Hematopoietic multipotent progenitor cell treated with erythropoietin and hydrocortisone succinate and interleukin-3 and kit ligand, for 15 days (in vitro differentiated cells): ENCODE data around the gene CAMSAP1.

Experiments
- DNase-seq: peaks from one replicate; pipeline ENCODE4 v3.0.0-alpha.2; 2015; ENCODE audit warnings: low spot score

The CAMSAP1 gene

GRCh38 chr9:135835131-135835530 lies 72.2 kb downstream of the CAMSAP1 start:
- DNase-seq = no peak

DNA sequence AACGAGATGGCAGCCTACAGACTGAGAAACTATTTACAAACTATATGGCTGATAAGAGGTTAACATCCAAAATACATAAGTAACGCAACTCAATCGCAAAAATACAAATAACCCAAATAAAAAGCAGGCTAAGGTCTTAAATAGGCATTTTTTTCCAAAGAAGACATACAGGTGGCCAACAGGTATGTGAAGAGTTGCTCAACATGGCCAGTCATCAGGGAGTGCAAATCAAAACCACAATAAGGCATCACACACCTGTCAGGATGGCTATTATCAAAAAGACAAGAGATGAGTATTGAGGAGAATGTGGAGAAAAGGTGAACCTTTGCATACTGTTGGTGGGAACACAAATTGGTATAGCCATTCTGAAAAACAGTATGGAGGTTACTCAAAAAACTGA lies 73.5 kb downstream of the CAMSAP1 start:
- no peak for DNase-seq

GRCh38 chr9:135830496-135830895 lies 76.8 kb downstream of the CAMSAP1 start:
- no peak for DNase-seq

DNA sequence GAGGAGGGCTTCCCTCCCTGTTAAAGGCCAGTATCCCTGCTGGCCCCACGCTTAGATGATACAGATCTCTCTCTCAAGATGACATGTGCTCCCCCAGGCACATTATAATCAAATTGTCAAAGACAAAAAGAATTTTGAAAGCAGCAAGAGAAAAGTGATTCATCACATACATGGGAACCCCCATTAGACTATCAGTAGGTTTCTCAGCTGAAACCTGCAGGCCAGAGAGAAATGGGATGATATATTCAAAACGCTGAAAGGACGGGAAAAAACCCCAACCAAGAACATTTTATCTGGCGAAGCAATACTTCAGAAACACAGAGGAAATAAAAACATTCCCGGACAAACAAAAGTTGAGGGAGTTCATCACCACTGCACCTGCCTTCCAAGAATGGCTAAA lies 78.7 kb downstream of the CAMSAP1 start:
- DNase-seq = no peak

DNA sequence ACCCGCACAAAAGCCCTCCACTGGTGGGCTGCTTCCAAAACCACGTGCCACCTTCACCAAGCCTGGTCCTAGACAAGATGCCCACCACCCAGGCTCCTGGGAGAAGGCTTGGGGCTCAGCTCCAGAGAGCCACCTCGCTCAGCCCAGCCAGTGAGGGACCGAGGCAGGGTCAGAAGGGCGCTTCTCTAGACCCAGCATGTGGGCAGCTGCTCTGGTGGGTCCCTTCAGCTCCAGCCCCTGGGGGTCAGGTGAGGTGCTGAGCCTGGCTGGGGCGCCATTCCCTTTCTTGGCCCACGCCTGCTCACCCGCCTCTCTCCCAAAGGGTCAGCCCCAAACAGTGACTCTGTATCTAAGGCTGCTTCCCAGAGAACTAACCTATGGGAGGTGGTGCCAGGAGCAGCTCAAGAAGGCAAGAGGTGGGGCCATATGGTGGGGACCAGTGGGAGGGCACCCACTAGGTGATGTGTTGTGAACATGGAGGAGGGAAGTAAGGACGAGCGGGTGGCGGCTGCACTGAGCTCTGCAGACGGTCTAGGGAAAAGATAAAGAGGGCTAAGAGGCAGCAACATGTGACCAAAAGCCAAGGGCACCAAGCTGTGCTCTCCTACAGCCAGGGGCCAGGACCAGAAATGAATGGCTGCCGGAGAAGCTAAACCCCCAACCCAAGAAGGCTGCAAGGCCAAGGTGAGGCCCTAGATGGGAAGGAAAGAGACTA lies 79.3 kb downstream of the CAMSAP1 start:
- no peak for DNase-seq

DNA sequence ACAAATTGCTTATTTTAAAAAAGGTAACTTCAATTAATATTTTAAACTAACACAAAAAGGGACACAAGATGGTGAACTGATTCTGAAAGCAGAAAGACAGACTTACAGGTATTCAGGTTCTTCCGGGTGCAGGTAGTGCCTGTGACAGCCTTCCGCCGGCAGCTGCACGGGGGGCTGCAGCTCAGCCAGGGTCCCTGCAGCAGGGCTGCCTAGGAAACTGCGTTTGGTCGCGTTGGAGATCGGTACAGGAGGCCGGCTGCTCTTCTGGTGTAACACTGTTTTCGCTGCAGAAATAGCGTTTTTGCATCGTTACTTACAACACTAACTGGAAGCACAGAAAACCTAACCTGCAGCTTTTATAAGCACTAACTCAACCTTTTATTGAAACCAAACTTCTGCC lies 80.0 kb downstream of the CAMSAP1 start:
- no peak for DNase-seq

- DNase-seq = no peak
These were observed 81.2 kb downstream of the CAMSAP1 start for GRCh38 chr9:135826188-135826545.

GRCh38 chr9:135825435-135826187 lies 81.7 kb downstream of the CAMSAP1 start:
- no peak for DNase-seq

DNA sequence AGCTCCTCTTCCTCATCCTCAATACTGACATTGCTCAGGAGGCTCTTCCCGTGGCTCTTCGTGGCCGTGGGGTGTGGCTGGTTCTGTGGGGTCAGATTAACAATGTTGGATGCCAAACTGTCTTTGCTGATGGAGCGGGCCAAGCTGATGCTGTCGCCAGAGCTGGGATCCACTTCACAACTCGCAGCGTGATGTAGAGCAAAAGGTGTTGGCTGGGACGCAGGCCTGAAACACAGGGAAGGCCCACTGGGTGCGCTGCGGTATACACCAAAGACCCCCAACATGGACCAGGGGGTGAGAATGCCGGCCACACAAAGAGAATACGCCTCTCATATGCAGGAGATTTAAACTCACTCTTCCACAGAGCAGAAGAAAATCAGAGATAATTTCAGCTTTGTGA lies 84.3 kb downstream of the CAMSAP1 start:
- no peak for DNase-seq

- DNase-seq = no peak
These were observed 85.0 kb downstream of the CAMSAP1 start for GRCh38 chr9:135822374-135822755.

DNA sequence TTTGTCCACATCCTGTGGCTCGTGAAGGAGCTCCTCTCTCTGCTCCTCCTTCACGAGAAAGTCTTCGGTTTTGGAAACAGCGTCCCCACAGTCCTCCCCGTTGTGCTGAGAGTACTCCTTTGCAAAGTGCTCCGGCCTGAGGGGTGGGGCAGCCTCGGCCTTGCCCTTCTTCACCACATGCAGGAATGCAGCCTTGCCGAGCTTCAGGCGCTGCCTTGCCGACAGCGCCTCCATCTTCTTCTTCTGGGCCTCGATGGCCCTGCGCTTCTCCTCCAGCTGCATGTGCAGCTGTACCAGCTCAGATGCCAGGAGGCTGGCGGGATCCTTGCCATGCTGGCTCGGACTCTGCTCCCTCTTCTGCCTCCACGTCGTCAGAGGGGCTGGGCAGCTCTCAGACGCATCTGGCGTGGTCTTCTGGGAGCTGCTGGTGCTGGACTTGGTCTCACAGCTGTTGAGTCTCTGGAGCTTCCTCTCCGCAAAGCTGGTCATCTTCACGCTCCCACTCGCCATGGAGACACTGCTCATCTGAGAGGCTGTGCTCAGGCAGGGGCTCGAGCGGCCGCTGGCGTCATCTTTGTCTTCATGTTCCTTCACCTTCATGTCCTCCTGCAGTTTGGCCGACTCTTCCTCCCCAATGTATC lies 85.5 kb downstream of the CAMSAP1 start:
- no peak for DNase-seq

- DNase-seq = no peak
These were observed 86.2 kb downstream of the CAMSAP1 start for GRCh38 chr9:135821116-135821515.

DNA sequence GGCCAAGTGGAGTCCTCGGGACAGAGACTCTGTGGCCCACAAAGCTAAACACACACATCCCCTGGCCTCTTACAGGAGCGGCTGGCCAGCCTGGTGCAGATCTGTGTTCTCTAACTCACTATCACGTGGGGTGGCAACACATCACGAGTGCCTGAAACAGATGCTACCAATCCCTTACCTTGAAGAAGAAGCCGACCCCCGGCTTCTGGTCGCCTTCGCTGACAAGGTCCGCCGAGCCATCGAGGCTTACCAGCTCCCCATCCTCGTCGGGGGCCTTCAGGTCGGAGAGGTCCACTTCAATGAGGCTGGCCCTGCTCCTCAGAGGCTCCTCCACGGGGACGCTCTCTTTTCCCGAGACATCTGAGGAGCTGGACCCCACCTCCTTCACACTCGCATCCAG lies 86.7 kb downstream of the CAMSAP1 start:
- DNase-seq = no peak

DNA sequence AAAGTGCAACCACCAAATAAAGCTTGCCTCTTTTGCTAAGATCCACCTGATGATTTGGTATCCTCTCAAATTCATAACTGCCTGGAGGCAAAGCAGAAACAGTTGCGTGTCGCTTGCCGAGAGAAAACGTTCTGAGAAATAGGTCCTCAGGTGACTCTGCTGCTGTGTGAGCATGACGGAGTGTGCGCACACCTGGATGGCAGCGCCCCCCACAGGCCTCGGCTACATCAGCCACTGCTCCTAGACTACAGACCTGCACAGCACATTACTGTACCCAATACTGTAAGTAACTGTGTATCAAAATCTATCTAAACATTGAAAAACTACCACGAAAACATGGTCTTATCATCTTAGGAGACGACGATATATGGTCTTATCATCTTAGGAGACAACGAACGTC lies 87.4 kb downstream of the CAMSAP1 start:
- DNase-seq = no peak

GRCh38 chr9:135818718-135819475 lies 88.4 kb downstream of the CAMSAP1 start:
- no peak for DNase-seq

DNA sequence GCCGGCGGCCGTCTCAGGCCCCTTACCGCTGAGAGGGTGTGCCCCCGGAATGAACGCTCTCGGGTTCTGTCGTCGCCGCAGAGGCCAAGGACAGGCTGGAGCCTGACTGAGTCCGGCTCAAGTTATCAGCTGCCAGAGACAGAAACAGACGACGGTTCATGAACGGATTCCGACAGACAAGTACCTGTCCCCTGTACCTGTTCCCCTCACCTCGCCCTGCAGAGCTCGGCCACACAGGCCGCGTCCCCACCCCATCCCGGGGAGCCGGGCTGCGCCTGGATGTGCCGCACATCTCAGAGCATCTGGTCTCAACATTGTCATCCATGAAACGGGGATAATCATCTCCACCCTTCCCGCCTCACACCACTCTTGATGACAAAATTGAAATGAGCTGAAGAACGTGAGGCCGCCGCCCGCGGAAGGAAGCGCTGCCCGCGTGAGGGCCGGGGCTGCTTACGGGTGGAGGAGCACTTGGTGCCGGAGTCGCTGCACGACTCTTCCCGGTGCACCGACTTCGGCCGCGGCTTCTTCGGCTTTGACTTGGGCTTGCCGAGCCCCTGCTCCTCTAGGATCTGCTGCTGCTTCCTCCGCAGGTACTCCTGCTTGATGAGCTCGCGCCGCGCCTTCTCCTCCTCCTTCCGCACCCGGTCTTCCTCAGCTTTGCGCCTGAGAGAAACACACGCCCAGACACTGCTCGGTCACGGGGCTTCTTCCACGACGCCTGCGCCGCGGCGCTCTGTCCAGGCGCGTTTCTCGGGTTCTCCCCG lies 89.2 kb downstream of the CAMSAP1 start:
- no peak for DNase-seq

- no peak for DNase-seq
These were observed 90.7 kb downstream of the CAMSAP1 start for GRCh38 chr9:135816651-135816970.

DNA sequence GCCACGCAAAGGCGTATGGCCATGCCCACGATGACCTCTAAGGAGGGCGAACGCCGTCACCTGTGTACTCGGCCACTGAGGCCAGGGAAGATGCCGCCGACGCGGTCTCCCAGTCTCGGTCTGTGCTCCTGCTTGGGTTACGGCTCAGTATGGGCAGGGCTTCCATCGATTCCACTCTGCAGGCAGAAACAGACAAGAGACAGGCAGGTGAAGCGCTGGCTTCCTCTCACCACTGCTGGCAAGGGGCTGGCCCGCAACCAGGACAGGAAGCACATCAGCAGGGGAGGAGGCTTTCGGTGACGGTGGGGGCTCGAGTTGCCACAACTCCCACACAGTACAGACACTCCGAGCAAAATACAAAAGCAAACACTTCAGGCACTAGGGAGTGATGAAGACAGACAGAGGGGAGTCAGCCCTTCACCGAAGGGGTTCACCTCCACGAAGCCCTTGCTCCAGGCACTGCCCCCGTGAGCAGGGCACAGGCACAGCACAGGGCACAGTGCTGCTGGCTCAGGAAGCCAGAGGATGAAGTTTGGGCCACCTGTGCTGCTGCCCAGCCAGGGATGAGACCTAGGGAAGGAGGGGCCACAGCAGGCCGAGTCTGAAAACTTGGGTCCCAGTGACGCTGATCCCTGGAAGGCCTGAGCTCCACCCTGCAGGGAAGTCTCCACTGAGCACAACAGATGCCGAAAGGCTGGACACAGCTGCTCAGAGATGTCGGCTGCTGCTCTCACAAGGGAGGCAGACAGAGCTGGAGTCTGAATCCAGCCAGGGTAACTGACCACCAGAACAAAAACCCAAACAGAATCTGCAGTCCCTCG lies 91.3 kb downstream of the CAMSAP1 start:
- no peak for DNase-seq

DNA sequence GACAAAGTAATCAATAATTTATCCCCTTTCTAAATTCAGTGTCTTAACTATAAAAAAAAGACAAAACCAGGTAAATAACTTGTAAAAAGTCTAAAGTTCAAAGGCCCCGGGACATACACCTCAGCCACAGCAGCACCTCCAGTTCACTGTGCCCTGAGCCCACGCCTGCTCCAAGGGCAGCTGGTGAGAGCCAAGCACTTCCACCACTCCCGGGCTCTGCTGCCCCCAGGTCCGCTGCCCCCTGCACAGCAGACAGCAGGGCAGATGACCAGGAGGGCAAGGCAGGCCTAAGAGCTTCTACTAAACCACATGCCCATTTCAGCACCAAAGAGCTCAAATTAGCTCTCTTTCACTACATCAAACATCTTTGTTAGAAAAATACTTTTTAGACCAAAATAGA lies 91.9 kb downstream of the CAMSAP1 start:
- no peak for DNase-seq

- no peak for DNase-seq
These were observed 92.8 kb downstream of the CAMSAP1 start for GRCh38 chr9:135814421-135815095.
